IMR-90 (cell line): ENCODE data around the gene FAM200C. TPM values are rescaled to one million over a fixed set of nuclear protein-coding genes. Genes with fewer than 3 reads are reported as not detected.

Experiments
- ATAC-seq: fragments of 200-7000 bp; cut with Tn5 transposase; 2 replicates; pipeline ENCODE4 v1.9.1; 2020; ENCODE audit warnings: low read depth, mild to moderate bottlenecking, moderate library complexity
- BruUV-seq: library from RNA; stranded (reverse); fragments of 400-500 nt; replicated peaks from 2 replicates; lab custom pipeline; 2021; lab: Mats Ljungman, UMichigan
- CTCF ChIA-PET: fragments of 300-600 bp; formaldehyde crosslinking; extraction: SDS; loops from one replicate; lab custom pipeline; 2021; ENCODE audit warnings: antibody characterized with exemption; lab: Yijun Ruan, JAX
- POLR2A ChIA-PET: fragments of 300-600 bp; sonication (Branson Sonifier 250); formaldehyde crosslinking; loops from one replicate; lab custom pipeline; 2022; ENCODE audit warnings: antibody characterized with exemption; ENCODE audit not compliant: unreplicated experiment; lab: Charles Lee
- DNase-seq: peaks from one replicate; pipeline ENCODE4 v3.0.0; 2013
- H2AFZ ChIP-seq: replicated peaks from 2 replicates; pipeline ENCODE3; 2013; ENCODE audit warnings: low read length, mild to moderate bottlenecking; ENCODE audit not compliant: poor library complexity
- H2AK5ac ChIP-seq: 2 replicates; pipeline ENCODE4 v1.6.1; 2013; ENCODE audit warnings: low read depth, low read length, inconsistent platforms
- H2AK9ac ChIP-seq: replicated peaks from 2 replicates; pipeline ENCODE3; 2013; ENCODE audit warnings: mild to moderate bottlenecking, low read depth, low read length, moderate library complexity; ENCODE audit not compliant: poor library complexity
- H2BK120ac ChIP-seq: 2 replicates; pipeline ENCODE4 v1.6.1; 2013; ENCODE audit warnings: low read depth, low read length, inconsistent platforms
- H2BK15ac ChIP-seq: 3 replicates; pipeline ENCODE4 v1.6.1; 2013; ENCODE audit warnings: low read depth, low read length, inconsistent platforms
- H2BK20ac ChIP-seq: 2 replicates; pipeline ENCODE4 v1.6.1; 2013; ENCODE audit warnings: low read depth, mild to moderate bottlenecking, inconsistent platforms, low read length, moderate library complexity
- H2BK5ac ChIP-seq: 2 replicates; pipeline ENCODE4 v1.6.1; 2013; ENCODE audit warnings: mild to moderate bottlenecking, low read depth, low read length, inconsistent platforms; ENCODE audit not compliant: poor library complexity, severe bottlenecking
- H3K14ac ChIP-seq: replicated peaks from 2 replicates; pipeline ENCODE4 v1.6.1; 2013; ENCODE audit warnings: low read depth, low read length, inconsistent platforms
- H3K18ac ChIP-seq: 2 replicates; pipeline ENCODE4 v1.6.1; 2013; ENCODE audit warnings: low read depth, low read length, control low read depth
- H3K23ac ChIP-seq: 2 replicates; pipeline ENCODE4 v1.6.1; 2013; ENCODE audit warnings: low read depth, low read length, inconsistent platforms
- H3K27ac ChIP-seq: 2 replicates; pipeline ENCODE4 v1.5.1; 2013; ENCODE audit warnings: mild to moderate bottlenecking, control low read depth, low read length; ENCODE audit not compliant: insufficient read depth
- H3K27me3 ChIP-seq: 2 replicates; pipeline ENCODE4 v1.6.1; 2013; ENCODE audit warnings: low read length; ENCODE audit not compliant: control insufficient read depth, insufficient read depth
- H3K36me3 ChIP-seq: 2 replicates; pipeline ENCODE4 v1.6.1; 2013; ENCODE audit warnings: low read length, mixed read lengths; ENCODE audit not compliant: control insufficient read depth, insufficient read depth
- H3K4ac ChIP-seq: 2 replicates; pipeline ENCODE4 v1.6.1; 2013; ENCODE audit warnings: low read depth, low read length, inconsistent platforms
- H3K4me1 ChIP-seq: 2 replicates; pipeline ENCODE4 v1.6.1; 2013; ENCODE audit warnings: low read length, mixed read lengths; ENCODE audit not compliant: control insufficient read depth, insufficient read depth
- H3K4me2 ChIP-seq: 2 replicates; pipeline ENCODE4 v1.6.1; 2013; ENCODE audit warnings: low read depth, mild to moderate bottlenecking, control low read depth, low read length, moderate library complexity
- H3K4me3 ChIP-seq: 2 replicates; pipeline ENCODE4 v1.5.1; 2013; ENCODE audit warnings: low read depth, mild to moderate bottlenecking, control low read depth, low read length, moderate library complexity; ENCODE audit not compliant: insufficient read depth
- H3K56ac ChIP-seq: 2 replicates; pipeline ENCODE4 v1.6.1; 2013; ENCODE audit warnings: low read length, inconsistent platforms; ENCODE audit not compliant: insufficient read depth; ENCODE audit errors: extremely low read depth
- H3K79me1 ChIP-seq, 2 experiments: 2 replicates each; pipeline ENCODE4 v1.6.1; 2013; ENCODE audit warnings: low read length in 2 of 2, inconsistent platforms in 1 of 2, low read depth in 1 of 2
- H3K9ac ChIP-seq: 2 replicates; pipeline ENCODE4 v1.6.1; 2013; ENCODE audit warnings: low read depth, low read length, control low read depth
- H3K9me1 ChIP-seq: 2 replicates; pipeline ENCODE4 v1.6.1; 2013; ENCODE audit warnings: low read length, inconsistent platforms; ENCODE audit not compliant: insufficient read depth
- H3K9me3 ChIP-seq: 2 replicates; pipeline ENCODE4 v1.6.1; 2013; ENCODE audit warnings: low read length; ENCODE audit not compliant: control insufficient read depth, insufficient read depth
- H4K20me1 ChIP-seq: 2 replicates; pipeline ENCODE4 v1.6.1; 2013; ENCODE audit warnings: low read length, inconsistent platforms; ENCODE audit not compliant: insufficient read depth
- H4K5ac ChIP-seq: 2 replicates; pipeline ENCODE4 v1.6.1; 2013; ENCODE audit warnings: mild to moderate bottlenecking, low read depth, low read length, control low read depth
- H4K8ac ChIP-seq, 2 experiments: 2 replicates each; pipeline ENCODE4 v1.6.1; 2013; ENCODE audit warnings: low read depth in 2 of 2, low read length in 2 of 2, control low read depth in 1 of 2, inconsistent platforms in 1 of 2
- H4K91ac ChIP-seq: 2 replicates; pipeline ENCODE4 v1.6.1; 2013; ENCODE audit warnings: low read depth, low read length, inconsistent platforms; ENCODE audit not compliant: insufficient read depth
- CEBPB ChIP-seq: IDR thresholded peaks from 2 replicates; pipeline ENCODE4 v1.6.1; 2012; ENCODE audit warnings: low read depth, low read length, improper control_type of control experiment
- CHD1 ChIP-seq: IDR thresholded peaks from 2 replicates; pipeline ENCODE4 v1.6.1; 2012; ENCODE audit warnings: low read depth, low read length, improper control_type of control experiment
- FOS ChIP-seq: fragments of 150-350 bp; IDR thresholded peaks from 2 replicates; pipeline ENCODE4 v1.6.1; 2016; ENCODE audit warnings: low read depth, low read length
- MXI1 ChIP-seq: IDR thresholded peaks from 2 replicates; pipeline ENCODE4 v1.6.1; 2012; ENCODE audit warnings: low read depth, mild to moderate bottlenecking, low read length, moderate library complexity, borderline replicate concordance
- NFE2L2 ChIP-seq: fragments of 150-350 bp; IDR thresholded peaks from 2 replicates; pipeline ENCODE4 v1.6.1; 2016; ENCODE audit warnings: low read depth, mild to moderate bottlenecking, low read length
- RCOR1 ChIP-seq: IDR thresholded peaks from 2 replicates; pipeline ENCODE4 v1.6.1; 2012; ENCODE audit warnings: mild to moderate bottlenecking, low read length, improper control_type of control experiment; ENCODE audit not compliant: insufficient replicate concordance
- WGBS, 2 experiments: methylation state at CpG; one replicate each; pipeline versions ENCODE4 v1.1.5 to v1.1.7; 2013; ENCODE audit warnings: missing lambda C conversion rate in 2 of 2; ENCODE audit not compliant: insufficient read length in 1 of 2; ENCODE audit errors: extremely low coverage in 2 of 2; 5-methylcytosine and 5-hydroxymethylcytosine counted together
- dilution Hi-C: fragments of 300-500 bp; cut with HindIII; formaldehyde crosslinking; loops from one replicate; pipeline ENCODE4 v1.14.3; 2018; ENCODE audit warnings: low sequenced_read_pairs; ENCODE audit not compliant: unreplicated experiment
- in situ Hi-C: fragments of 300-500 bp; cut with MboI; formaldehyde crosslinking; loops from 3 replicates; pipeline ENCODE4 v1.14.3; 2019; ENCODE audit warnings: low sequenced_read_pairs, inconsistent platforms, mixed read lengths
- intact Hi-C: fragments of 100-400 bp; cut with micrococcal nuclease; formaldehyde crosslinking; loops from 2 replicates; pipeline ENCODE4 v1.10.0; 2022
- polyA plus RNA-seq, 3 experiments: library from polyadenylated mRNA; depleted of rRNA; stranded (reverse); fragments of >200 nt; gene quantifications; 2 replicates each; pipeline ENCODE4 v1.2.3, GENCODE V29; 2012; ENCODE audit warnings: low replicate concordance in 1 of 3
- total RNA-seq: library from RNA; depleted of rRNA; stranded (reverse); fragments of >200 nt; gene quantifications from 2 replicates; pipeline ENCODE4 v1.2.3, GENCODE V29; 2012
- TF ChIP-seq, protein P1 (sequence below): fragments of 150-350 bp; IDR thresholded peaks from 2 replicates; pipeline ENCODE4 v1.6.1; 2016; ENCODE audit warnings: low read depth, mild to moderate bottlenecking, low read length, moderate library complexity, borderline replicate concordance

FAM200C gene
- total and polyA plus RNA-seq, 2 of the 4 experiments (the other 2 are of a cell fraction), result 1.7 to 6.3 TPM

DNA sequence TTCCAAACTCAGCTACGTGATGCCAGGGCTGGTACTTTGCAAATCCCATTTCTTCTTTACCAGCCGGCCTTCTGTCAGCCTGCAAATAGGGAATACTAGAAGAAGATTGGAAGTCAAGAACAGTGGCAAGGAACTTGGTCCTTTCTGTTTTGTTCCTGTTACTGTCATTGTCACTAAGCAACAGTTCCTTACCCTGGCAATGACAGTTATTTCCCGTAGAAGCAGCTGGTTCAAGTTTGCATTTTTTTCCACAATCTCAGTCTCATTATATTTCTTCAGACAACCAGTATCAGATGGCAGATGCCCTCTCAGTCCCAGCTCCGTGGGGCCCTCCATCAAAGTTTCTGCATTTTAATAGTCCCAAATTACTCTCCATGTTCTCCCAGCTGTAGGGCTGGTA is 20.3 kb downstream of the FAM200C start:
- H2BK5ac ChIP-seq, result no peak overlapping the region
- no peak overlapping the region for H4K5ac ChIP-seq
- H4K91ac ChIP-seq, result no peak overlapping the region
- H3K9me1 ChIP-seq, result peaks cover 3% of the 10 kb centered on the region; the same call in 1 of the 2 replicates
- H3K36me3 ChIP-seq, result no peaks in the 10 kb centered on the region
- CTCF ChIA-PET, result interaction anchor here (1.4 kb wide), 1 partner anchor 11 kb away, joined by 5 read pairs; no protein-coding TSS in a partner anchor
- no peaks in the 10 kb centered on the region for H4K20me1 ChIP-seq
- no peak overlapping the region for H2BK15ac ChIP-seq
- no peak overlapping the region for H2AK5ac ChIP-seq
- no peak overlapping the region for H3K27ac ChIP-seq
- peaks cover 5% of the 10 kb centered on the region for H3K27me3 ChIP-seq
- no peak for TF ChIP-seq NFE2L2
- TF ChIP-seq MXI1, result no peak
- TF ChIP-seq RCOR1, result no peak
- TF ChIP-seq FOS, result no peak
- TF ChIP-seq CEBPB, result no peak
- TF ChIP-seq, protein P1, sequence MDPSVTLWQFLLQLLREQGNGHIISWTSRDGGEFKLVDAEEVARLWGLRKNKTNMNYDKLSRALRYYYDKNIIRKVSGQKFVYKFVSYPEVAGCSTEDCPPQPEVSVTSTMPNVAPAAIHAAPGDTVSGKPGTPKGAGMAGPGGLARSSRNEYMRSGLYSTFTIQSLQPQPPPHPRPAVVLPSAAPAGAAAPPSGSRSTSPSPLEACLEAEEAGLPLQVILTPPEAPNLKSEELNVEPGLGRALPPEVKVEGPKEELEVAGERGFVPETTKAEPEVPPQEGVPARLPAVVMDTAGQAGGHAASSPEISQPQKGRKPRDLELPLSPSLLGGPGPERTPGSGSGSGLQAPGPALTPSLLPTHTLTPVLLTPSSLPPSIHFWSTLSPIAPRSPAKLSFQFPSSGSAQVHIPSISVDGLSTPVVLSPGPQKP, result no peak
- TF ChIP-seq CHD1, result no peak
- POLR2A ChIA-PET, result no interaction called here
- dilution Hi-C loops (no loop called here), in situ Hi-C loops (no loop called here), intact Hi-C loops (no loop called here)
- no peaks in the 10 kb centered on the region for H3K9me3 ChIP-seq
- 40% methylated on average over 1 of the region's 4 CpGs; no CpG with 5 or more reads in 1 of the 2 experiments for WGBS, 2 experiments
- H2BK20ac ChIP-seq, result no peak overlapping the region
- H3K18ac ChIP-seq, result no peak overlapping the region
- no peak overlapping the region for H2AFZ ChIP-seq
- H3K56ac ChIP-seq, result no peak overlapping the region
- no peak overlapping the region for H2AK9ac ChIP-seq
- no peak overlapping the region for H3K14ac ChIP-seq
- ATAC-seq (no peak), DNase-seq (no peak)
- no TSS peak for BruUV-seq
- no peak overlapping the region for H3K4me2 ChIP-seq
- H3K23ac ChIP-seq, result no peak overlapping the region
- H2BK120ac ChIP-seq, result no peak overlapping the region
- no peaks in the 10 kb centered on the region for H3K4me1 ChIP-seq
- no peak overlapping the region for H4K8ac ChIP-seq
- H3K9ac ChIP-seq, result no peak overlapping the region
- no peak overlapping the region for H3K4ac ChIP-seq
- H3K79me1 ChIP-seq, result no peaks in the 10 kb centered on the region
- H3K4me3 ChIP-seq, result no peak overlapping the region
